GM21576 (cell line): ENCODE measurements around the gene ATP8B4.

ENCODE experiments used
- ATAC-seq: cut with Tn5 transposase; IDR thresholded peaks from one replicate; pipeline ENCODE4 v1.9.1; 2021; ENCODE audit warnings: mild to moderate bottlenecking, moderate library complexity; ENCODE audit not compliant: unreplicated experiment

ATP8B4 gene

GRCh38 chr15:49865925-49866757 is 252.9 kb downstream of the ATP8B4 start:
- no peak for ATAC-seq

- ATAC-seq: no peak
Measured at GRCh38 chr15:49864251-49864650, 254.8 kb downstream of the ATP8B4 start.

- no peak for ATAC-seq
Measured at GRCh38 chr15:49863431-49864224, 255.4 kb downstream of the ATP8B4 start.

- no peak for ATAC-seq
Measured at GRCh38 chr15:49860101-49860500, 258.9 kb downstream of the ATP8B4 start.

GRCh38 chr15:49857496-49858475 is 261.2 kb downstream of the ATP8B4 start:
- no peak for ATAC-seq

GRCh38 chr15:49855917-49856637 is 263.0 kb downstream of the ATP8B4 start:
- ATAC-seq: no peak

GRCh38 chr15:49852756-49853155 is 266.3 kb downstream of the ATP8B4 start:
- ATAC-seq: no peak

GRCh38 chr15:49848807-49849206 is 270.2 kb downstream of the ATP8B4 start:
- no peak for ATAC-seq

DNA sequence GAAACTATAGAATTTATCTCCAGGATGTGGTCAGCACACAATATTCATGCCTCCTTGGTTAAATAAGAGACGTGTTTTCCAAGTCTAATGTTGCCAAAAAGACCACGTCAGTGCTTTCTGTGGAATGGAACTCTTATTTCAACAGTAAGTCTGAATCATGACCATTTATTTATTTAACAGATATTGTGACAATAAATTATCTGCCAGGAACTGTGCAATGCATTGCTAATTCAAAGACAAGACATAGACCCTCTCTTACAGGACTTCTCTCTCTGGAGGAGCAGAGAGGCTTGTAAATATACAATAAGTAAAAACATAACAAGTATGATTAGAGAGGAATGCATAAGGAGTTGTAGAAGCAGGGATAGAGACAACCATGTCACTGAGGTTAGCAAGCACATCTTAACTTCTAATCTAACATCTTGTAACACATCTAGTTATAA is 270.7 kb downstream of the ATP8B4 start:
- no peak for ATAC-seq

DNA sequence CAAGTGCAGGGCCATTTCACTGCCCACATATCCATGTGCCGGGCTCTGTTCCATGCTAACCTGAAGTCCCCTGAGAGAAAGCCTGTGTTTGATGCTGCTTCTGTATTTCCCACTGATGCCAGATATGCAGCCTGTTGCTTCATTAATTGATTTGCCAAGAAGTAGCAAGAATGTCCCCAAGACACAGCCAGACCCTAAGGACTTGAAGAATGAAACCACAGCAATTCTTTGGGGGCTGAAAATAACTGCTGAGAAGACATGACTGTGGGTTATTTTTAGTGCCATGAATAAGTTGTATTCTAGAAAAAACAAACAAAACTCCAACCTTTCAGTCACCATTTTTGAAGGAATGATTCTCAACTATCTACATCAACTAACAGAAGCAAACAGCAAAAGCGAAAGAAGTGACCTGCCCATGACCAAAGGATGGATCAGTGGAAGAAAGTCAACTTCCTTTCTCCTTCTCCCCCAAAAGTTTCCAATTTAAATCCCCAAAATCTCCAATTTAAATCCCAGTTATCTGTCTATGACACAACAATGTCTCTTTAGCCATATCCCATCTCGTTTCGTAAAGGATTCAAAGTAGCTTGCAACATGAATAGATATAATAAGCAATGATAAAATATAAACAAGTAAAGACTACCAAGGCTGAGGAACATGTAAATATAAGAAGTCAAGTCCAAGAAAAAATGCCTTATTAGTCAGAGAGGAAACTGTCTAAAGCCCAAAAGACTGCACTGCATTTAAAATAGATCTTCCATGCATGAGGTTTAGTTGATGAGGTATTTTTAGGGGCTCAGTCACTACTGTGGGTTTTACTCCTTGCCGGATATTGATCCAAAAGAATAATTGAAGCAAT is 271.4 kb downstream of the ATP8B4 start:
- no peak for ATAC-seq

- no peak for ATAC-seq
Measured at GRCh38 chr15:49844390-49844789, 274.6 kb downstream of the ATP8B4 start.

DNA sequence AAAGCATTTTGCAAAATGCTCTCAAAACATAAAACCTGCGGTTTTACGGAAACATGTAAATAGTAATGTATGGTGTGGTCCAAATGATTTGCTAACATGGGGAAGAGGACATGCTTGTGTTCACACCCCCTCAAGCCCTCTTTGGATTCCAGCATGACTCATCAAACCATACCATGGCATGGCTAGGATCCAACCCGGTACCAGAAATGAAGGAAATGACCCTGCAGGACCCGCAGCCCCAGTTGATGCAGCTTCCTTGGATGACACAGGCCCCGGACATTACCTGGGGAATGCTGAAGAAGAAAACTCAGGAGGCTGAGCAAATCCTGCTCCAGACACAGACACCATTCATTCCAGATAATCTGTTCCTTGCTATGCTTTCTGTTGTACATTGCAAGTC is 275.3 kb downstream of the ATP8B4 start:
- ATAC-seq: no peak

DNA sequence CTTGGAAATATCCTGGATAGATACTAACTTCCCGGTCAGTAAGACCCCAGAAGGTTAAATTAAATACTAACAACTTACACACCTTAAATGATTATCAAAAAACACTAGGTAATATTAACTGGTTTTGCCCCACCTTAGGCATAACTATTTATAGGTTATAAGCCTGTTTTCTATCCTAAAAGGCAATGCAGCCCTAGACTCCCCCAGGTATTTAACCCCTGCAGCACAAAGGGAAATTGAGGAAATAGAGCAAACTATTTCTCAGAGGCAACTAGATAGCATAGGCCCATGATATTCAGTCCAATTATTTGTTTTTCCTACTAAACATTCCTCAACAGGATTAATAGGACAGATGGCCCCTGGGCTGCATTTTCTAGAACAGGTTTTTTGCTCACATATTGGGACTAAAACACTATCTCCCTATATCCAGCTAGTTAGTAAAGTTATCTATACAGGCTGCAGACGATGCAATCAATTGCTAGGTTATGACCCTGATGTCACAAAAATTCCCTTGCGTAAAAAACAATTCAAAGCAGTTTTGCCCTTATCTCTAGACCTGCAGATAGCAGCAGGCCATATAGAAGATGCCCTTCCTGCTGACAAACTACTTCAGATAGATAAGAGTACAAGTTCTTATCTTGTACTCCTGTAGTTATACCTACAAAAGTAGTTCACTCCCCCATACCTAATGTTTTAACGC is 276.9 kb downstream of the ATP8B4 start:
- no peak for ATAC-seq

DNA sequence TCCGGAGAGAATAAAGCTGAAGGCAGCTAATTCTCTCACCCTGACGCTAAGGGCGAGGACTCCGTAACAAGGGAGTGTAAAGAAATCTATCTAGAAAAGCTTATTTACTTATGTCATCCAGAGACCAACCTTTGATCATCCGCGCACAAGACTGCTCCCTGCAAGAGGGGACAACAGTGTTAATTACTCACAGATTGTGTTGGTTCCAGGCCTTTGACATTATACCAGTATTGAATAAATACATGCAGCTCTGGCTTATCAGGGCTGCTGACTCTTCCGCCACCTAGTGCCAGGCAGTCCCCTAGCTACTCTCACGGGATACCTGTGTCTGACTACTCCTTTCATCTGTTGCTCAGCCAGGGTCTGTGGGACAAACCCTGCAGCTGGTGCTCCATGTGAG is 286.5 kb downstream of the ATP8B4 start:
- no peak for ATAC-seq

GRCh38 chr15:49831206-49831965 is 287.6 kb downstream of the ATP8B4 start:
- no peak for ATAC-seq

GRCh38 chr15:49830391-49830790 is 288.6 kb downstream of the ATP8B4 start:
- no peak for ATAC-seq

- ATAC-seq: no peak
Measured at GRCh38 chr15:49827311-49827710, 291.7 kb downstream of the ATP8B4 start.

- no peak for ATAC-seq
Measured at GRCh38 chr15:49826640-49827234, 292.3 kb downstream of the ATP8B4 start.
